Measurements from ENCODE around the gene DSTN.

Gene DSTN

GRCh38 chr20:17636523-17637412 lies 66.9 kb downstream of the DSTN start:
- DNase-seq (ENCODE audit: low read depth, low spot score): no peak

DNA sequence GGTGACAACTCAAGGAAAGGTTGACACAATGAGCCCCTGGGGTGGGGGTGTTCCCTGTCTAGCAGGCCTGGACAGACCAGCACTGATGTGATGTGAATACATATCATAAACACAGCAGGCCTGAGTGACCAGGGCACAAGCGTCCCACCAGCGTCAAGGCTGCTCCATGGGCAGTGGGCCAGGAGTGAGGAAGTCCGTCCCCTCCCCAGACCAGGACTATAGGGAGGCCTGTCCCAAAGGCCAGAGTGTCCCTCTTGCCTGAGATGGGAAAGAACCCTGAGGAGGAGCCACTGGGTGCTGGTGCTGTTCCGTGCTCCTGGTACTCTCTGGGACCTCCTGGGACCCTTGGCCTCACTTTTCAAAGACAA lies 67.5 kb downstream of the DSTN start:
- DNase-seq (ENCODE audit: low read depth, low spot score): no peak

DNA sequence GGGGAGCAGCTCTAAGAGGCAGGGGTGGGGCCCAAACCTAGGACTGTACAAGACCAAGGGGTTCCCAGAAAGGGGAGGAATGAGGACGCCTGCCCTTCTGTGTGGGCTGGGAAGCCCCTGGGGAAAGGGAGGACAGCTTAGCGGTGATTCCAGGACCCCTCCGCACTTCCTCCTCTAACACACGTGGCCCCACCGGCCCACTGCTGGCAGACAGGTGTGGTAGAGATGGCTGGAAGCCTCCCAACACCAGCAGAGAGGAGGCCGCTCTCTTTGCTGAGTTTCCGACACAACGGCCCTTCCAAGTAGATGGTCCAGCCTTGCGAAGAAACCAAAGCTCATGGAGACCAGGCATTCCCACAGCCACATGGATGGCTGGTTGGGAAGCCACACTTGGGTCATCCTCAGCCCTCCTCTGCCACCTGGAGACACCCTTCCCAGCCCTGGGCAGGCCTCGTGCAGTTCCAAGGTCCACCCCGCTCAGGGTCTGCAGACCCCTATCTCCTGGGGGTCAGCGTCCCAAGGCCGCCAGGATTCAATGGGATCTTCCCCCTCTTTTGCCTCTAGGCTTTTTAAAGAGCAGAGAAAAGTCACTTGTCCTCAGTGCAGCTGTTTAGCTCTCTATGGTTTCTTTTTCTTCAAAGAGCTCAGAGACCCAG lies 68.2 kb downstream of the DSTN start:
- no peak for DNase-seq (ENCODE audit: low read depth, low spot score)

- DNase-seq (ENCODE audit: low read depth, low spot score): no peak
These were observed 69.0 kb downstream of the DSTN start for GRCh38 chr20:17638835-17639407.

GRCh38 chr20:17640146-17640874 lies 70.4 kb downstream of the DSTN start:
- DNase-seq (ENCODE audit: low read depth, low spot score): no peak

- DNase-seq (ENCODE audit: low read depth, low spot score): no peak
These were observed 71.1 kb downstream of the DSTN start for GRCh38 chr20:17640875-17641378.

GRCh38 chr20:17641520-17641964 lies 71.7 kb downstream of the DSTN start:
- DNase-seq (ENCODE audit: low read depth, low spot score): no peak

DNA sequence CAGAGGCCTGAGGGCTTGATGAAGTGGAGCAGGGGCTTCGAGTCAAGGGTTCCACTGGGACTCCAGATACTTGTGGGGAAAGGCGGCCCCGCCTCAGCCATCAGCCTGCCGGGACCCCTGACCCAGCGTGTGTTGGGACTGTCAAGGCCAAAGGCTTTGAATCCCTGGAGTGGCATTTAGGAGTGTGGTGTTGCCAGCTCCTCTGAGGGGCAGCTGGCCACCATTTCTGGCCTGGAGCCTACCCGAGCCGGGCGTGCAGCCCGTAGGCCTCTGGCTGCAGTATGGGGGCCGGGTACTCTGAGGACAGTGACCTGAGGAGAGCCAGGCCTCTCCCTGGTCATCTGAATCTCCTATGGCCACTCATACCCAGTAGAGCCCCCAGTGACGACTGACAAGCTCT lies 72.1 kb downstream of the DSTN start:
- DNase-seq (ENCODE audit: low read depth, low spot score): no peak

DNA sequence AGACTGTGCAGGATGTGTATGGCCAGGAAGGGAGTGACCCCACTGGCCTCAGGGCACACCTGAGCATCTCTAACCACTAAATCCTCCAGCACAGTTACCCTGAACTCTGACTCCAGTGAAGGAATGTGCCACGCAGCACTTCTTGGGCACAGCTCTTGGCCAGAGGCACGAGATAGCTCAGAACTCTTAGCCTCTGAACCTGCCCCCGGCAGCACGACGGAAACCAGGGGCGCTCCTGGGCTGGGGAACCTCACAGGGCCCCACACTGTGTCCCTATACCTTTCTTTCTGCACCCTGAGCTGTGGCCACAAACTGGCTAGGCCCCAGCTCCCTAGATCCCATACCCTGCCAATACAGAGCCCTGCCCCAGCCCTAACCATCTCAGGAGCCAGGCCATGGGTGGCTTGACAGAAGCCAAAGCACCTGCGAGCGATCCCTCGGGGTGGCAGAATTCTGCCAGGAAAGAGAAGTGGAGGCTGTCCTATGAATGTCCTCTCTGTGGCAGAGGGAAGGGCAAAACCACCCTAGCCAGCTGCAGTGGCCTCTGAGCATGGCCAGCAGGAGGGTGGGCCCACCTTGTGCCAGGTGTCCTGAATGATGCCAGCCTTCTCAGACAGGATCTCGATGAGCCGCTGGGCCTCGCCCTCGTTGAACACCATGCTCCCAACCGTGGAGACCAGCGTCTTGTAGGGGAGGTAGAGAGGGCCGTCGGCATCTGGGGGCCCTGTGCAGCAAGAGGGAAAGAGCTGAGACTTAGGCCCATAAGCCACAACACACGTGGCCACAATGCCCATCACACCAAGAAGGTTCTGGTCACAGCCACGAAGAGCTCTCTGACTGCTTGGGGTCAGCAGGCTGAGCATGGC lies 72.8 kb downstream of the DSTN start:
- DNase-seq (ENCODE audit: low read depth, low spot score): no peak

DNA sequence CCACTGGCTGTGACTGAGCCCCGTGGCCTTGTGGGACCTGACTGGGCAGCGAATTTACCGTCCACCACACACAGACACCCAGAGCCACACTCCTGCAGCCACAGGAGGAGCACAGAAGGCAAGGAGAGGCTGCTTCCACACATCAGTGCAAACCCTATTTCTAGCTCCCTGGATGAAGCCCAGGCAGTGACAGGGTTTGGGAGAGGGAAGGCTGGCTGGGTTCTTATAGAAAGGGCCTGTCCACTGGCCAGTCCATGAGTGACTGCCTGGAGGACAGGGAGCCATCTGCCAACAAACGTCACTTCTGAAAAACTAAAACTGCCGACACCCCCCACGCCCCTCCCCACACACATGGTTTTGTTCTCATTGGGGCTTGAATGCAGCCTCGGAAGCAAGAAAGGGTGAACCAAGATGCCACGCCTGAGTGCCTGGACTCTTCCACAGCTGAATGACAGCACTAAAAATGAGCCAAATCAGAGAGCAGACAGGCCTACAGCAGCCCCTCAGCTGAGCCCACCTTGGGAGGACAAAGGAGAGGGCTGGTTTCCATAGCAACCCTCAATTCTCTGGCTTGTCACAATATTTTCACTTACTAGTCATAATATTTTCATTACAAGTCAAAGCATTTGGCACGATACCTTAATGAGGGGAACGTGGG lies 73.8 kb downstream of the DSTN start:
- no peak for DNase-seq (ENCODE audit: low read depth, low spot score)

DNA sequence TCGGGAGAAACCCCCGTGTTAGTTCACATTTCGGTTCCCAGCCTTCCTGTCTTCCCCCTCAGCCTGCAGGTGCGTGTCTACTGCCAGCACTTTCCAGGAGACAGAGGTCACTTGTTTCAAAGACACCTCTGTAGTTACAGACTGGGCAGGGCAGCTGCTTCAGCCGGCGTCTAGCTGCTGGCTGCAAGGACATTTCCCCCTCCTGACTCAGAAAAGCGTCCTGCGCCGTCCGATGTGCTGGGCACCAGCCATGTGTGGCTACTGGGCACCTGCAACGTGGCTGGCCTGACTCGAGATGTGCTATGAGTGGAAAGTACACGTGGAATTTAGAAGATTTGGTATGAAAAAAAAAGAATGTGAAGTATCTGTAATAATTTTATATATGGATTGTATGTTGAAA lies 74.6 kb downstream of the DSTN start:
- DNase-seq (ENCODE audit: low read depth, low spot score): no peak

DNA sequence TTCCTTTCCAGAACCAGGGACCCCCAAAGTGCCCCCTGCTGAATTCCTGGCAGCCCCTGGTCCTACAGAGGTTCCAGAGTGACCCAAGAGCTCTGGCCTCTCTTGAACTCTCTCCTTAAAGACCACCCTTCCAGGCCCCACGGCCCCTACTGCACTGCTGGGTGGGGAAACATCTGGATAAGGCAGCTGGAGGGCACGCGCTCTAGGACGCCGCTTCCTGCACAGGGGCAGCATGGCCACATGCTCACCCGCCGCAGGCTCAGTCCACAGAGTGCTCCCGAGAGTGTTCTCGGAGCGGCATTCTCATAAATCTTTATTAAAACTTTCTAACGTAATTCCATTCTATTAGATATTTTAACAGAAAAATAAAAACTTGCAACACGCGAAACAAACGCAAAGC lies 75.1 kb downstream of the DSTN start:
- no peak for DNase-seq (ENCODE audit: low read depth, low spot score)

DNA sequence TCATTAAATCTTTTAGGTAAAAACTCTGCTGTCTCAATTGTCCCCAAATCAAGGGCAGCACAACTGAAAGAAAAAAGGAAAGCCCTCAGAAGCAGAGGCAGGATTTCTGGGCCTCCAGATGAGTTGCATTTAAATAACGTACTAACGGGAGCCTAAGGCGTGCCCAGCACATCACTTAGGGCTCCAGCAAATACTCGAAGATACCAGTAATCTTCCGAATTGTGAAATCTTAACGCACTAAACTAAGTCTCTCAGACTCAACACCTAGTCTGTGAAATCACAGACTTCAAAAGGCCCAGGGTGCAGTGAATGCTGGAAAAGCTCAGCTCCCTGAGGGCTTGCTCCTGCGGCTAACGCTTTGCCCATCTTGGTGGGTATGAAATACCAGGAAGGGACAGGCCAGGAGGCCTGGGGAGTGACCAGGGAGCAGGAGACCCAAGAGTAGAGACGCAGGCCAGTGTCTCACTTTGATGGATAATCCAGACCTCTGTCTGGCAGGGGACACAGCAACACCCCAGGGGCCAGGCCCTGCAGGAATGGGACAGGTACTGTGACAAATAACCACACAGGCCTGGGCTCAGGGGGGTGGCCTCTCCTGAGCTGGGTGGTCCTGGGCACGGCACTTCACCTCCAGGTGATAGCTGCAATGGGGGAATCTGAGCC lies 75.8 kb downstream of the DSTN start:
- no peak for DNase-seq (ENCODE audit: low read depth, low spot score)

- DNase-seq (ENCODE audit: low read depth, low spot score): no peak
These were observed 76.5 kb downstream of the DSTN start for GRCh38 chr20:17646209-17646960.

DNA sequence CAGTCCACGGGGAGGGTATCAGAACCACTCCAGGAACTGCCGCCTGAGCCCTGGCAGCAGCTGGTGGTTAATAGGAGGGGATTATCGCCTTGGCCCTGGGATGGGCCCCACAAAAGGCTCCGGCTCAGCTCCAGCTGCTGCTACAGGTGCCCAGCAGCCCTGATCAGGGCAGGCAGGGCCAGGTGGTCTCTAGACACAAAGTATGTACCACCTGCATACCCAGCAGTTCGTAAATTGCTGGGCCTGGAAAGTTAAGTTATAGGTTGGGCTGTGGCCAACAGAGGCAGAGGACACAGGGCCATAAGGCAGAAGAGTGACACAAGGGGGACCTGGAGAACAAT lies 77.1 kb downstream of the DSTN start:
- no peak for DNase-seq (ENCODE audit: low read depth, low spot score)

GRCh38 chr20:17647391-17648314 lies 77.8 kb downstream of the DSTN start:
- DNase-seq (ENCODE audit: low read depth, low spot score): no peak

DNA sequence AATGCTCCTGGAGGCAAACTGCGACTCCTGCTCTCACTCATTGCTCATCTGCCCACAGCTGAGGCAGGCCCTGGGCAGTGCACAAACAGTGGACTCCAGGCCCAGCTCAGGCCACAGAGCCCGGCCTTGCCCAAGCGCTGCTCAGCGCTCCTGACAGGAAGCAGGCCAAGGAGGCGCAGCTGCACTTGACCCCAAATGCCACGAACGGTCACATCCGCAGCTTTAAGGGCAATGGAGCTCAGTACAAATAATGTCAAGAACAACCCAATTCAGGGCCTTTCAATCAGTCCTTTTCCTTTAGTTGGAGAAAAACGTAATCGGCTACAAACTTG lies 78.4 kb downstream of the DSTN start:
- no peak for DNase-seq (ENCODE audit: low read depth, low spot score)
